Hypothalamus (tissue), 51 donors: ENCODE data around the gene GATAD2A.
A peak's percentile ranks its signal among the peaks of the same experiment; 100 is the strongest.
"Not testable (repeated sequence)": the region's sequence is repeated elsewhere in the genome, so short reads cannot be mapped to it uniquely, and the experiment has no call there.

Source experiments
- DNase-seq, 51 donors: peaks; one replicate each; lab custom pipeline; 2025; lab: John Stamatoyannopoulos, UW

GATAD2A gene

GRCh38 chr19:19404879-19405860 lies at the start of gene GATAD2A:
Gene GATAD2A, plus strand, starts transcription at chr19:19405675. Its CDS starts 59,671 bp downstream, at chr19:19465346.
- DNase-seq = peak; percentile 37 to 96 (median 90)

- DNase-seq = no peak
Measured at GRCh38 chr19:19356500-19356899, 49.0 kb upstream of the GATAD2A start.

- DNase-seq = no peak
Measured at GRCh38 chr19:19356901-19357566, 48.4 kb upstream of the GATAD2A start.

GRCh38 chr19:19361075-19361594 lies 44.3 kb upstream of the GATAD2A start:
- DNase-seq = peak in 43 of 51 donors; percentile 5 to 71 (median 41)

GRCh38 chr19:19362075-19362474 lies 43.4 kb upstream of the GATAD2A start:
- no peak for DNase-seq

GRCh38 chr19:19366434-19367396 lies 38.8 kb upstream of the GATAD2A start:
- peak in 35 of 51 donors; percentile 1 to 60 (median 22) for DNase-seq

GRCh38 chr19:19368087-19368486 lies 37.4 kb upstream of the GATAD2A start:
- no peak for DNase-seq

GRCh38 chr19:19371059-19371458 lies 34.4 kb upstream of the GATAD2A start:
- DNase-seq = no peak

- peak in 5 of 51 donors; percentile 5 to 28 (median 12) for DNase-seq
Measured at GRCh38 chr19:19372656-19373416, 32.6 kb upstream of the GATAD2A start.

- DNase-seq = no peak
Measured at GRCh38 chr19:19379527-19379926, 25.9 kb upstream of the GATAD2A start.

GRCh38 chr19:19380316-19380715 lies 25.2 kb upstream of the GATAD2A start:
- not testable (repeated sequence) for DNase-seq

GRCh38 chr19:19381007-19381926 lies 24.2 kb upstream of the GATAD2A start:
- DNase-seq = no peak

GRCh38 chr19:19382118-19382517 lies 23.4 kb upstream of the GATAD2A start:
- no peak for DNase-seq

GRCh38 chr19:19384486-19384885 lies 21.0 kb upstream of the GATAD2A start:
- no peak for DNase-seq

GRCh38 chr19:19385131-19385895 lies 20.2 kb upstream of the GATAD2A start:
- DNase-seq = peak; percentile 80 to 100 (median 99)

- peak in 2 of 51 donors; percentile 12 to 57 for DNase-seq
Measured at GRCh38 chr19:19385896-19386869, 19.3 kb upstream of the GATAD2A start.
